Prostate gland (tissue), 2 donors: ENCODE data around the gene M1AP. TPM values are rescaled to one million over a fixed set of nuclear protein-coding genes. Genes with fewer than 3 reads are reported as not detected.
"Not testable (repeated sequence)": the region's sequence is repeated elsewhere in the genome, so short reads cannot be mapped to it uniquely, and the experiment has no call there.

Experiments used
- DNase-seq: peaks from one replicate; pipeline ENCODE4 v3.0.0-alpha.2; 2019; ENCODE audit warnings: low spot score
- H3K27ac ChIP-seq, 2 donors: fragments of 200-600 bp; sonication (generic); 2 replicates each; pipeline ENCODE4 v1.5.1; 2017 to 2019
- H3K27me3 ChIP-seq: fragments of 200-600 bp; sonication (generic); replicated peaks from 2 replicates; pipeline ENCODE4 v1.5.1; 2019; ENCODE audit not compliant: insufficient read depth
- H3K36me3 ChIP-seq, 2 donors: fragments of 200-600 bp; sonication (generic); 1 replicate in 1 of 2; 2 replicates in 1 of 2; pipeline versions ENCODE4 v1.5.1 to v1.8.1; 2017 to 2019
- H3K4me1 ChIP-seq: fragments of 200-600 bp; sonication (generic); replicated peaks from 2 replicates; pipeline ENCODE4 v1.5.1; 2019
- H3K4me3 ChIP-seq, 2 donors: fragments of 200-600 bp; sonication (generic); 2 replicates each; pipeline ENCODE4 v1.5.1; 2017 to 2019
- H3K9me3 ChIP-seq: fragments of 200-600 bp; sonication (generic); 2 replicates; pipeline ENCODE4 v1.5.1; 2017
- POLR2A ChIP-seq: fragments of 450-650 bp; IDR thresholded peaks from one replicate; pipeline ENCODE4 v1.6.1; 2016; ENCODE audit warnings: antibody characterized with exemption, mild to moderate bottlenecking
- POLR2AphosphoS5 ChIP-seq: sonication (generic); formaldehyde crosslinking; IDR thresholded peaks from one replicate; pipeline ENCODE4 v1.6.1; 2017; ENCODE audit warnings: antibody characterized with exemption
- WGBS: methylation state at CpG from one replicate; pipeline ENCODE4 v1.1.5; 2018; 5-methylcytosine and 5-hydroxymethylcytosine counted together
- intact Hi-C: fragments of 100-400 bp; cut with DNase I; formaldehyde crosslinking; loops from one replicate; pipeline ENCODE4 v1.14.2; 2022
- total RNA-seq, 2 donors: library from RNA; depleted of rRNA; stranded (reverse); fragments of >200 nt; gene quantifications; one replicate each; pipeline ENCODE4 v1.1.0, GENCODE V29; 2016
- TF ChIP-seq, protein P1 (sequence below), 4 experiments: fragments of 200-600 bp in 2 of 4; fragments of 450-650 bp in 2 of 4; sonication (generic) in 2 of 4; IDR thresholded peaks; 1 replicate in 3 of 4; 2 replicates in 1 of 4; pipeline ENCODE4 v1.5.1; 2016 to 2019; ENCODE audit warnings: antibody characterized with exemption in 4 of 4, mild to moderate bottlenecking in 2 of 4, moderate library complexity in 2 of 4

M1AP gene
- total RNA-seq, 2 donors from 2014 or later: 0.18 to 10.9 TPM

DNA sequence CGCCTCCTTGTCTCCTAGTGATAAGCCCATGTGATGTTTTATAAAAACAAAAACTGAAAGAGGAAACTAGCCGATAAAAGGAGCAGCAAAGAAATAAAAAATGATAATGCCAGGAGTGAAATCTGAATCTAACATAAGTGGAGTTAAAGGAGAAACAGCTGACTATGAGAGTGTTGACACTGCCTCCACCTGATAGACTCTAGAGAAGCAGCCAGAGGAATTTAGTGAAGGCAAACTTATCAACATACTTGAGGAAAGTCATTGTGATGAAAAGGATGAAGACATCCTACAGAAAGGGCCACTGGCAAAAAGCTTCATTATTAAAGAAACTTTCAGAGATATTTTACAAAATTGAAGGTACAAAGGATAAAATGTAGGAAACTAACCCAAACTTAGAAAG is 1.9 kb downstream of the M1AP start:
- Histone ChIP-seq H3K4me1 (no peaks in the 10 kb centered on the region), H3K27me3 (peaks cover 3% of the 10 kb centered on the region), H3K27ac (no peak overlapping the region), H3K36me3 (no peaks in the 10 kb centered on the region), H3K9me3 (no peaks in the 10 kb centered on the region), H3K4me3 (no peak overlapping the region)
- intact Hi-C loops: no loop called here
- no peak for DNase-seq
- 74% methylated on average over 2 of the region's 2 CpGs for WGBS
- no peak for TF ChIP-seq POLR2AphosphoS5
- TF ChIP-seq POLR2A: no peak
- TF ChIP-seq, protein P1, sequence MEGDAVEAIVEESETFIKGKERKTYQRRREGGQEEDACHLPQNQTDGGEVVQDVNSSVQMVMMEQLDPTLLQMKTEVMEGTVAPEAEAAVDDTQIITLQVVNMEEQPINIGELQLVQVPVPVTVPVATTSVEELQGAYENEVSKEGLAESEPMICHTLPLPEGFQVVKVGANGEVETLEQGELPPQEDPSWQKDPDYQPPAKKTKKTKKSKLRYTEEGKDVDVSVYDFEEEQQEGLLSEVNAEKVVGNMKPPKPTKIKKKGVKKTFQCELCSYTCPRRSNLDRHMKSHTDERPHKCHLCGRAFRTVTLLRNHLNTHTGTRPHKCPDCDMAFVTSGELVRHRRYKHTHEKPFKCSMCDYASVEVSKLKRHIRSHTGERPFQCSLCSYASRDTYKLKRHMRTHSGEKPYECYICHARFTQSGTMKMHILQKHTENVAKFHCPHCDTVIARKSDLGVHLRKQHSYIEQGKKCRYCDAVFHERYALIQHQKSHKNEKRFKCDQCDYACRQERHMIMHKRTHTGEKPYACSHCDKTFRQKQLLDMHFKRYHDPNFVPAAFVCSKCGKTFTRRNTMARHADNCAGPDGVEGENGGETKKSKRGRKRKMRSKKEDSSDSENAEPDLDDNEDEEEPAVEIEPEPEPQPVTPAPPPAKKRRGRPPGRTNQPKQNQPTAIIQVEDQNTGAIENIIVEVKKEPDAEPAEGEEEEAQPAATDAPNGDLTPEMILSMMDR (IDR thresholded peaks at IDR 0.05): no peak

DNA sequence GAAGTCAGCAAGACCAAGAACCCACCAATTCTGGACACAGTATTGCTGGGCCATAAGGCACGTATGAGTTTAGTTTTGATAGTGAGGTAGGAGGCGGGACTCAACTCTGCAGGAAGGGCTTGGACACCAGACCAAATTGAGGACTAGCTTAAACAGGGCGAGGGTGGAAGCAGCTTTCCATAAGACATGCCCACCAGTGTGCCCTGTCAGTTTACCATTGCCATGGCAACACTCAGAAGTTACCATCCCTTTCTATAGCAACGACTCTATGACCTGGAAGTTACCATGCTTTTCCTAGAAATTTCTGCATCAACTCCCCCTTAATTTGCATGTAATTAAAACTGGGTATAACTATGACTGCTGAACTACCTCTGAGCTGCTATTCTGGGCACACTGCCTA is 2.8 kb downstream of the M1AP start:
- intact Hi-C loops: no loop called here
- no peak overlapping the region for H3K27ac ChIP-seq
- TF ChIP-seq POLR2AphosphoS5: no peak
- TF ChIP-seq, protein P1 (IDR thresholded peaks at IDR 0.05): no peak
- TF ChIP-seq POLR2A: no peak
- H3K4me1 ChIP-seq: no peaks in the 10 kb centered on the region
- H3K4me3 ChIP-seq: no peak overlapping the region
- peaks cover 3% of the 10 kb centered on the region for H3K27me3 ChIP-seq
- 81% methylated on average over 4 of the region's 4 CpGs for WGBS
- no peak for DNase-seq
- no peaks in the 10 kb centered on the region for H3K9me3 ChIP-seq
- no peaks in the 10 kb centered on the region for H3K36me3 ChIP-seq

DNA sequence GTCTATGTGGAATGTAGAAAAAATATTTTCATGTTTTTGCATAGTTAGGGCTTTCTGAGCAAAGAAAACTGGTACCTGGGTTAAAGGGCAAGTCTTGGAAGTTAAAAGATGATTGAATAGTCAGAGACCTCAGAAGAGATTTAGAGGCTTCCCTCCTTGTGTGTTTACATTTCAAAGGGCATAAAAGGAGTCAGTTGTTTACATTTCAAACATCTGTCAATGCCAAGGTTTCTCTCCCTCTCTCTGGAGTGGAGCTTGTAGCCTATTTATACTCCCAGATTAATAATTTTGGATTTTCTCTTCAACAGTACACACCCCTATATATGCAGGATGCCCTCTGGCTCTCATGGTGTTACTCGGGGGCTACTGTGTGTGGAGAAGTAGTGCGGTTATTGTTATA is 8.6 kb downstream of the M1AP start:
- Histone ChIP-seq H3K27ac (no peak overlapping the region), H3K9me3 (no peaks in the 10 kb centered on the region), H3K4me3 (no peak overlapping the region), H3K4me1 (no peaks in the 10 kb centered on the region), H3K27me3 (no peaks in the 10 kb centered on the region), H3K36me3 (no peaks in the 10 kb centered on the region)
- WGBS: 79% methylated on average over 2 of the region's 2 CpGs
- TF ChIP-seq POLR2AphosphoS5 (no peak), POLR2A (no peak)
- TF ChIP-seq, protein P1 (IDR thresholded peaks at IDR 0.05): no peak
- DNase-seq: no peak
- intact Hi-C loops: no loop called here

DNA sequence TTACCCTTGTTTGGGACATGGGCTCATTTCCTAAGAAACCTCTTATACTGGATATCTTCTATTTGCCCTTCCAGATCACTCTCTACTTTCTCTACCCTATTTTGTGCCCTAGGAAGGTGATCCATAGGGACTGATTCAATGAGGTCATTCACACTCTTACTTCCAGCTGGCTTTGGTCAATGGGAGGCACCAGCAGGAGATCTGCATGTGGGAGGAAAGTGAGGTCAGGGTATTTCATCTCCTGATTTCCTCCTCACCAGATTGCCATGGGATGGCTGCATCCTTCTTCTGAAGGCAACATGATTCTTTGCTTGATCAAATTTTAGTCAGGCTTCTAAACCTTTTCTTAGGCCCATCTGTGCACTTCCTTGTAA is 15.2 kb downstream of the M1AP start:
- Histone ChIP-seq H3K27me3 (no peaks in the 10 kb centered on the region), H3K27ac (no peak overlapping the region), H3K36me3 (no peaks in the 10 kb centered on the region), H3K9me3 (no peaks in the 10 kb centered on the region), H3K4me1 (no peaks in the 10 kb centered on the region), H3K4me3 (no peak overlapping the region)
- TF ChIP-seq, protein P1 (IDR thresholded peaks at IDR 0.05): no peak
- no peak for TF ChIP-seq POLR2A
- TF ChIP-seq POLR2AphosphoS5: no peak
- DNase-seq: no peak
- intact Hi-C loops: no loop called here

DNA sequence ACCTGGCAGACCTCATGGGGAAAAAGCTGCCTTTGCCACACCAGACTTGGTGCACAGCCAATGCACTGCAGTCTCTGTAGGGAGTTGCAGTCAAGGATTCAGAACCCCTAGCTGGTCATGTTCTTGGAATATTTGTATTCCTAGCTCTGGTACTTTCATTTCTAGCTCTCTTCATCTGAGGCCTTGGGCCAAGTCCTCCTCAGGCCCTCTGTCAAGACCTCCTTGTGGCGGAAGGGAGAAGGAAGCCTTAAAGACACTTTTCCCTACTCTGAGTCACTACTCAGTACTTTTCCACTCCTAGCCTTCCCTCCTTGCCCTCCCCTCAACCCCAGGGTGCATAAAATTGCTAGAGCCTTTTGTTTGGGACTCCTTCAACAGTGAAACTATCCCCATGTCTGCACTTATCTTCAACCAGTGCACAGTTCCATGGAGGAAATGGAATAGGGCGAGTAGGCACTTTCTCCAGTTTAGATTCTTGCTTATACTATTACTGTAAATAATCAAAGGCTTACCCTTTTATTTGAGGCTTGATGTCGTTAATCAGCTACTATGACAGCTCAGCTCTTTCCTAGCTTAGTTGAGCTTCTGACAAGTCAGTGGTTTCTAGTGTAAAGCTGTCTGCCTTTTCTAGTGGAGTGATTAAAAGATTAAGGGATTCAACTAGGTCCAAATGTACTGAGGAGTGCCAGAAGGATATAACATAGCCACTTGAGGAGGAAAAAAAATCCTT is 15.8 kb downstream of the M1AP start:
- TF ChIP-seq, protein P1 (IDR thresholded peaks at IDR 0.05): no peak
- TF ChIP-seq POLR2AphosphoS5: no peak
- TF ChIP-seq POLR2A: no peak
- no peaks in the 10 kb centered on the region for H3K27me3 ChIP-seq
- no peak overlapping the region for H3K27ac ChIP-seq
- no peaks in the 10 kb centered on the region for H3K9me3 ChIP-seq
- H3K4me3 ChIP-seq: no peak overlapping the region
- DNase-seq: no peak
- no peaks in the 10 kb centered on the region for H3K36me3 ChIP-seq
- H3K4me1 ChIP-seq: no peaks in the 10 kb centered on the region
- WGBS: 83% methylated on average over 3 of the region's 3 CpGs
- intact Hi-C loops: no loop called here

DNA sequence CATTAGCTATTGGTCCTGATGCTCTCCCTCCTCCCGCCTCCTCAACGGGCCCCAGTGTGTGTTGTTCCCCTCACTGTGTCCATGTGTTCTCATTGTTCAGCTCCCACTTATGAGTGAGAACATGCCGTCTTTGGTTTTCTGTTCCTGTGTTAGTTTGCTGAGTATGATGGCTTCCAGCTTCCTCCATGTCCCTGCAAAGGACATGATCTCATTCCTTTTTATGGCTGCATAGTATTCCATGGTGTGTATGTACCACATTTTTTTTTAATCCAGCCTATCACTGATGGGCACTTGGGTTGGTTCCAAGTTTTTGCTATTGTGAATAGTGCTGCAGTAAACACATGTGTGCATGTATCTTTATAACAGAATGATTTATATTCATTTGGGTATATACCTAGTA is 17.7 kb downstream of the M1AP start:
- DNase-seq, H3K4me1 ChIP-seq, H3K36me3 ChIP-seq, H3K27ac ChIP-seq, H3K9me3 ChIP-seq, H3K27me3 ChIP-seq, intact Hi-C loops, H3K4me3 ChIP-seq: not testable (repeated sequence)
- 92% methylated on average over 3 of the region's 3 CpGs for WGBS
